Forelimb muscle (tissue), 1 donor: ENCODE measurements around the gene EXT2. TPM values are rescaled to one million over a fixed set of nuclear protein-coding genes. Genes with fewer than 3 reads are reported as not detected.

Experiments used
- DNase-seq: peaks from one replicate; pipeline ENCODE4 v3.0.0-alpha.2; 2013; ENCODE audit warnings: low read depth
- polyA plus RNA-seq: library from polyadenylated mRNA; unstranded; fragments of 120-200 nt; gene quantifications from one replicate; pipeline ENCODE4 v1.2.1, GENCODE V29; 2013; ENCODE audit not compliant: insufficient read length

EXT2 gene
- polyA plus RNA-seq, result 45.8 TPM

DNA sequence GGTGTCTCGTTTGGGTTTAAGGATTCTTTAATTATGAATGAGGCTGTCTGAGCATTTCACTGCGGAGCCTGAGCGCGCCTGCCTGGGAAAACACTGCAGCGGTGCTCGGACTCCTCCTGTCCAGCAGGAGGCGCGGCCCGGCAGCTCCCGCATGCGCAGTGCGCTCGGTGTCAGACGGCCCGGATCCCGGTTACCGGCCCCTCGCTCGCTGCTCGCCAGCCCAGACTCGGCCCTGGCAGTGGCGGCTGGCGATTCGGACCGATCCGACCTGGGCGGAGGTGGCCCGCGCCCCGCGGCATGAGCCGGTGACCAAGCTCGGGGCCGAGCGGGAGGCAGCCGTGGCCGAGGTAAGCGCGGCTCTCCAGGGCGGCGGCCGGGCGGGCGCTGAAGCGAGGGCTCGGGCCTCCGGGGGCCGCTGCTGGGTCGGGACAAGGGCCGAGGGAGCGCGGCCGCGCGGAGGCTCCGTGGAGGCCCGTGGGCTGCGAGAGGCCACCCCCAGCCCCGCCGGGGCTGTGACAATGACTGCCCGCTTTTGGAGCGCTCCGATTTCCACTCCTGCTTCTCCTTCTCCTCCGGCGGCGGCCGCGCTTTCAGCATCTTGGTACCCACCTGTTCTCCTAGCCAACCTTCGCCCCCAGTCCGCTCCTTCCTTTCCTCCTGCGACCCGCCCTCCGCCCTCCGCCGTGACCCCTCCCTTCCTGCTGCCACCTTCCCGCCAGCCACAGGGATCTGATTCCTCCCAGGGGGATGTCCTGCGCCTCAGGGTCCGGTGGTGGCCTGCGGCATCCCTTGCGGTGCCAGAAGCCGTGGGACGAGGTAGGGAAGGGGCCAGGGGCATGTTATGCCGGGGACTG is at the start of gene EXT2:
EXT2 (plus strand) TSS at position 173 of the 854 bp plus-strand sequence. CDS start 12,035 bp downstream, outside the sequence.
- DNase-seq, result peak; percentile 44

DNA sequence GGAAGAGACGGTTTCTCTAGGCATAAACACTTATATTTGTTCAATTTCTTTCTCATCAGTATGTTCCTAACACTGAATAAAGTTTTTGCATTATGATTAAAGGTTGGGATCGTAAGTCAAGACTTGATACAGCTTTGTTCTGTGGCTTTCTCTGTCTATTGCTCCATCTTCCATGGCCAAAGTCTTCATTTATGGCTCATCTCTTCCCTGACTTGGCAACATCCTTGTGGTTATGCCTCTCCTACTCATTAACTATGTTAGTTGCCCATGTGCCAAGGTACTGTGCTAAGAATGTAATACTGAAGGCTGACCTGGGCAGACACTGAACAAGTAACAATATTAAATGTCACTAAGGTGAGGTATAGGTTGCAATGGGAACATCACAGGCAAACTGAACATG is 49.3 kb upstream of the EXT2 start:
- no peak for DNase-seq

DNA sequence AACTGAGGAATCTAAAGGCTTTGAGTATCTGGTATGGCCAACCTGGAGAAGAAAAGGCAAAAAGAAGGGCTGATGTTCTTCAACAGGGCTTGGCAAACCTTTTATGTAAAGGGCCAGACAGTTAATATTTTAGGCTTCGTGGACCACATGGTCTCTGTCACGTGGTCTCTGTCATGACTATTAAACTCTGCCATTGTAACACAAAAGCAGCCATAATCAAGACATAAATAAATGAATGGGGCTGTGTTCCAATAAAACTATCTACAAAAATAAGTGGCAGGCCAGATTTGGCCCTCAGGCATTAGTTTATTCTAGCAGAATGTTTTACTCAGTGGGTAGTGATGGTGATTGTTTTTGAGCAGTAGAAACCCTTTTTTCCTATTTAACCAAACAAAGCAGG is 48.2 kb upstream of the EXT2 start:
- no peak for DNase-seq

DNA sequence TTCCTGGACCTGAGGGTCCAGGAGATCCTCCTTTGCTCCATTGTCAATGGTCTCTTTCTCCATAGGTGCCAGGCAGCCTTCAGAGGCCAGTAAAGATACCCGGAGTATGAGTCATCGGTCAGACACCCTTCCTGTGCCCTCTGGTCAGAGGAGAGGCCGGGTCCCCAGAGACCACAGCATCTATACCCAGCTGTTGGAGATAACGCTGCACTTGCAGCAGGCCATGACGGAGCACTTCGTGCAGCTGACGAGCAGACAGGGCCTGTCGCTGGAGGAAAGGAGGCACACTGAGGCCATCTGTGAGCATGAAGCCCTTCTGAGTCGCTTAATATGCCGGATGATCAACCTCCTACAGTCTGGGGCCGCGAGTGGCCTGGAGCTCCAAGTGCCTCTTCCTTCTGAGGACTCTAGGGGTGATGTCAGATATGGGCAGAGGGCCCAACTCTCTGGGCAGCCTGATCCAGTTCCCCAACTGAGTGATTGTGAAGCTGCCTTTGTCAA is 47.5 kb upstream of the EXT2 start, which contains the start of gene ACCSL:
ACCSL (plus strand) TSS at position 51 of the 501 bp plus-strand sequence; CDS start at position 107, 56 bp downstream.
- no peak for DNase-seq

DNA sequence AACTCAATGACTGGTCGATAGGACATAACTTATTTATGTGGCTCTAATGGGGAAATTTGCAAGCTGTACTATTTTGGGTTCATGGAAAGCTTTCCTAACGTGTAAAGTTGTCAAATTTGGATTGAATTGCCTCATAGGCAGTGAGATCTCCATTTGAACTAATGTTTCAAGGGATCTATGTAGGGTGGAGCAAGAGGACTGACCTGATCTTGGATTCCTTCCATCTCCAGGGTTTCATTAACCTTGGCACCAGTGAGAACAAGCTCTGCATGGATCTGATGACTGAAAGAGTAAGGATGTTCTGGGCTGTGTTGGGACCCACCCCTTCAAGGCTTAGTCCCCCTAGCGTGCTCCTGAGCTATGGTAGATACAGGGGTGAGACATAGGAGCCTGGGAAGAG is 45.6 kb upstream of the EXT2 start:
- DNase-seq, result no peak

DNA sequence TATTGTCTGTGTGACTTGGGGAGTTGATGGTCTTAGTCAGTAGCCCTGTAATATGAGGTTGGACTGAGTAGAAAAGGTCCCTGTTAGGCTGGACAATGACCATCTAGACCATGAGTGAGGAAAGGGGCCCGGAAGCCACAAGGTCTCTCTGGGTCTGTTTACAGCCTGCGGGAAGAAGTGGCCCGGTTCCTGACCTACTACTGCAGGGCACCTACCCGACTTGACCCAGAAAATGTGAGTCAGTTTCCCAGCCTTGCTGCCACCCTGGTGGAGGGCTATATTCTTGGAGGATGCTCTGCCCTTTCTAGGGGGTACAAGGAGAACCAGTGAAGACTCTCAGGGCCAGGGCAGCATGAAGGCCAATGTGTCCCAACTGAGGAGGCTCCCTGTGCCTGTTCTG is 44.3 kb upstream of the EXT2 start:
- no peak for DNase-seq

DNA sequence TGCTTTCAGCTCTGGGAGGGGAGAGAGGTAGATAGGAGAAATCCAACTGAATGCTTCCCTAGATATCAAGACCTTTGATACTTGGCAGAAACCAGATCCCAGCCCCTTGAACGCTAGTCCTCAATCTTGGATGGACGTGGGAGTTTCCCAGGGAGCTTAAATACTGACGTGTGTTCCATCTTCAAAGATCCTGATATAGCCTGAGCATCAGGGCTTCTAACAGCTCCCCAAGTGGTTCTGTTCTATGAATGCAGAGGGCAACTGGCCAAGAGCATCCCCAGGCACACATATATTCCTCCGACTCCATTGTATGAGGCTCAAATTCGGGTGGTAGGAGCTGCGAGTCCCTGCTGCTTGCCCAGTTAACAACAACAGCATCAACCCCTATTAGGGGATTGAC is 38.1 kb upstream of the EXT2 start:
- no peak for DNase-seq

DNA sequence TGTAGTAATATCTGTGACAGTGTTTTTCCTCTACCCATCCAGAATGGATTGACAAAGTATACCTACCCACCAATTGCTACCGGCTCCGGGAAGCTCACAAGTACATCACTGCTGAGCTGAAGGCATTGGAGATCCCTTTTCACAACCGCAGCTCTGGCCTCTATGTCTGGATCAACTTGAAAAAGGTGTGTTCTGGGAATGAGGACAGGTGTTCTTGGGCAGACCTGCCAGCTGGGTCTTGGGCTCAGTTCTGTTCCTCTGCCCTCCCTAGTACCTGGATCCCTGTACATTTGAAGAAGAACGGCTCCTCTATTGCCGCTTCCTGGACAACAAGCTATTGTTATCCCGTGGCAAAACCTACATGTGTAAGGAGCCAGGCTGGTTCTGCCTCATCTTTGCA is 37.2 kb upstream of the EXT2 start:
- DNase-seq, result no peak

DNA sequence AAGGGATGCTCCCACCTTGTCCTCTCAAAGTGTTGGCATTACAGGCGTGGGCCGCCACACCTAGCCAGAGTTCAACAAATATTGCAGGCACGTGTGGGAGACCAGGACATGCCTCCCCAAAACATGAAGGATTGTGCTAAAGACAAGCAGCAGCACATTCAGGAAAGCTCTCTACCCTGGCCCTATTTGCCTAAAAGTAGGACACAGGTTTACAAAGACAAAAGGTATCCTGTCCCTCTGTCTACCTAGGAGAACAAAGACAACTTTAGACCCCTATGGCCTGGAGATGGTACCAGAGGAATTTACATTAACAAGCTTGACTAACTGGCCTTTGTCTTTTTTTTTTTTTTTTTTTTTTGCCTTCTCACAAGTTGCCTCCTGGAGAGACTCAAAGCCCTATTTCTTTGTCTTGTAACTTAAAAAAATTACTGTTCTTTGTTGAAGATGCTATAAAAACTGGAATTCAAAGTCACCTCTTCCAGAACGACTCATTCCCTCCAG is 30.3 kb upstream of the EXT2 start:
- peak; percentile 1 for DNase-seq

DNA sequence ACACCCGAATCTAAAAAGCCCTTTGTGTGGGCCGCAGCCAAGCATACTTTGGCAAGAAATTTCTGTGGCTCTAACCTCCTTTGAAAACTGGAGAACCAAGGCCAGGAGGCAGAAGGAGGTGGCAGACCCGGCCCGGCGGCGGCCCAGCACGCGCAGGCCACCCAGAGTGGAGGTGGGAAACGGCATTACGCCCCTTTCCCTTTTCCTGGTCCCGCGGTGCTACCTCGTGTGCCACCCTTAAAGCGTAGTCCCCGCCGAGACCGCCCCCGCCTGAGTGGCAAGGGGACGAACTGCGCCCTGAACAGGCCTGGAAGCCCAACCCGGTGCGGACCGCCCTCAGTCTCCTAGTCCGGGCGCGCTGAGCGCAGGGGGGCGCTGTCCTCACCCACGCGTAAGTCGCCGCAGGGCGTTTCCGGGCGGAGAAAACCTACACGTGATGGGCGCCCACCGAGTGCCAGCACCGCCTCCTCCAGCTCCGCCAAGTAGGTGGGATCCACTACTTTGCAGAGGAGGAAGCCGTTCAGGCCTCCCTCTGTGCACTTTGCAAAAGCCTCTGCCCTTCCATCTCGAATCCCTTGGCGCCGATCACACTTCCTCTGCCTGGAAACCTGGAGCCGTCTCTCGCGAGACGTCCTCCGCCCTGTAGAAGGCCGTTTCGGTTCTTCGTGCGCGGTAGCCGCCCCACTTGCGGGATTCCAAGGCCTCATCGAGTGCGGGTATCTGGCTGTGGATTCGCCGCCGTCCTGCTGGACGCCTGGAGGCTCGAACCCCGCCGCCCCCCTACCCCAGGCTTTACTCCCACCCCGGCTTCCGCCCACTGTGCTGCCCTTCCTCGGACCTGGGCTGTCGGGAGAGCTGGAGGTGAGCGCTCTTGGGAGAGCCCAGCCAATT is 29.4 kb upstream of the EXT2 start, which contains the start of gene ACCS:
ACCS (plus strand) TSS at position 430 of the 891 bp plus-strand sequence. CDS start 1,358 bp downstream, outside the sequence.
- peak; percentile 84 for DNase-seq

DNA sequence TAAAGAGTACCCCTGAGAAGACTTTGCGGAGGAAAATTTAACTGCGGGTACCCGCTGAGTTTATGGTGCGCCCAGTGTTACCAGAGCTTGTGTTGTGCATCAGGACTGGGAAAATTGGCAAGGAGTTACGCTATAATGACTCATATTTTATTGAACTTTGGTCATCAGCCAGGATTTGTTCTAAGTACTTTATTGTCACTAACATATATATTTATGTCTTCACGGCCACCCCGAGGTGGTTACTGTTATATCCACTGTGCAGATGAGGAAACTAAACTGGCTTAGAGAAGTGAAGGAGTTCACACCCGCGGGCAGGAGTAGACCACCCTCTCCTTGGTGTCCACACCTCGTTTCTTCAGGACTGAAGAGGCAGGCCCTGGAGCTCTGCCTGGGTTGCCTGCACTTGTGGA is 28.7 kb upstream of the EXT2 start:
- peak; percentile 14 for DNase-seq

DNA sequence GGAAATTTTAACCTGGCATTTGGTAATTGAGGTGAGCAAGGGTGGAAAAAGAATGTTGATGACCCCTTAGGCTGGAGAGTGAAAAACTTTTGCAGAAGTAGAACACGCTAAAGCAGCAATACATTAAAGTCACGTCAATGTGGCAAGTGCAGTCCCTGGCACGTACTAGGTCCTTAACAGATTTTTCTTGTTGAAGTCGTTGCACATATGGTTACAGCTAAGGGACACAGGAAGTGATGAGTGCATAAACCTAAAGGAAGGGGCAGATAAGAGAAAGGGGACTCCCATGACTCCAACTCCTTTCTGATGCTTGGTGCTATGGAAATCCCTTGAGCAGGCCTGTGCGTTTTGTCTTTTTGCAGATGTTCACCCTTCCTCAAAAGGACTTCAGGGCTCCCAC is 28.2 kb upstream of the EXT2 start:
- no peak for DNase-seq

DNA sequence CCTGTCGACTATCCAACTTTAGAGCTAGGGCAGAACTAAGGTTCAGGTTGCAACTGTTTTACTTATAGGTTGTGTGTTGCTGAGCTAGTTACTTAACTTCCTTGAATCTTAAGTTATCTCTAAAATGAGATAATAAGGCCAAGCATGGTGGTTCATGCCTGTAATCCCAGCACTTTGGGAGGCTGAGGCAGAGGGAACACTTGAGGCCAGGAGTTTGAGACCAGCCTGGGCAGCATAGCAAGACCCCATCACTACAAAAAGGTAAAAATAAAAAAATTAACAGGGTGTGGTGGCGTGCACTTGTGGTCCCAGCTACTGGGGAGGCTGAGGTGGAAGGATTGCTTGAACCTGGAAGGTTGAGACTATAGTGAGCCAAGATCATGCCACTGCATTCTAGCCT is 27.3 kb upstream of the EXT2 start:
- no peak for DNase-seq

DNA sequence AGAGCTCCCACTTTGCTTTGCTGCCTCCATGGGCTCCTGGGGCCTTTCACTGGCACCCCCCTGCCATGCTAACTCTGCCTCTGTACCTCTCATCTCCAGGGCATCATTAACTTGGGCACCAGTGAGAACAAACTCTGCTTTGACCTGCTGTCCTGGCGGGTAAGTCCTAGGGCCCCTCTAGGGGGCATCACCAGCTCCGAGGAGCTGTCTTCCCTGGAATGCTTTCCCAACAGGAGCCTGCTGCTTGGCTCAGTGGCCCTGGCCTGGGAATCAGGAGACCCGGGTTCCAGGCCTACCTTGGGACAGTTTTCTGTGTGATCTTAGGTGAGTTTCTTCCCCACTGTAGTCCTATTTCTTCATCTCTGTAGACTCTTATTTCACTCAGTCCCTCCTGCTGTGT is 24.3 kb upstream of the EXT2 start:
- DNase-seq, result no peak

DNA sequence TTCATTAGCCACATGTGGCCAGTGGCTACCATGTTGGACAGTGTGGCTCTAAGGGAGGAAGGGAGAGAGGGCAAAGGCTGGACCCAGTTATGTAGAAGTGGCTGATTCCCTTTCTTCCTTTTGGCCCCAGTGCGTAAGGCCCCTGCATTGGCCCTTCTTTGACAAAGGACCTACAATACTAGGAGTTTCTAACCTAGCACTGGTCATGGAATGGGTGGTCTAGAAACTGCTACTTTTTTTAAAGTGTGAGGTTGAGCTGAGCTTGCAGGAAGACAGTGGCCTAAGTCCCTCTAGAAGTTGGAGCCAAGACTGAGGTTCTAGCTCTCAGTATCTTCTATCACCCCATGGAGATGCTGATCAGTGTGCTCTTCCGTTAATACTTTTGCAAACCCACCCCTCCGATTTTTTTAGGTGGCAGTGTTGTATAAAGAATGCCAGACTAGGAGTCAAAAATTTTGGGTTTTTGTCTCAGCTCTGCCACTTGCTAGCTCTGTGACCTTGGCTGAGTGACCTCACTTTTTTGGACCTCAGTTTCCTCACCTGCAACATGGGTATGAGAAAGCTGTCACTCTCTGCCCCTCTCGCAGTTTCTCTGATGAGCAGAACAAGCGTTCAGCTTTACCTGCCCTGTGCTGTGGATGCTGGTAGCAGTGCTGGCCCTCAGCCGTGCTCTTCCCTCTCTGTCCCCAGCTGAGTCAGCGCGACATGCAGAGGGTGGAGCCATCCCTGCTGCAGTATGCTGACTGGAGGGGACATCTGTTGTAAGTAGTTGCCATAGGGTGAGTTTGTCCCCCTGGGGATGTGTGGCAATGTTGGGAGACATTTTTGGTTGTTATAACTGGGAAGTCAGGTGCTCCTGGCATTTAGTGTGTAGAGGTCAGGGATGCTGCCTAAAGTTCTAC is 22.5 kb upstream of the EXT2 start:
- no peak for DNase-seq

DNA sequence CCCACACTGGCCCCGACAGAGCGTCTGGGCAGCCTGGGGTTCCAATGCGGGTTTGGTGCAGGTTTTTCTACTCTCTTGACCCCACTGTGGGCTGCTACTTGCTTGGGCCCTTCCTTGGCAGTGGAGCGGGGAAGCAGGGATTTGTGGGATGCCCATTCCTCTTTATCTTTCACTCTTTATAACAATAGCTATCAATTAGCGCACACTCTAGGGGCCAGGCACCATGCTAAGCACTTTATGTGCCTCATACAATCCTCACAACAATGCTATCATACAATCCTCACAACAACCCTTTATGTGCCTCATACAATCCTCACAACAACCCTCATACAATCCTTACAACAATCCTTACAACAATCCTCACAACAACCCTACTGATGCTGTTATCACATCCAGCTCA is 16.7 kb upstream of the EXT2 start:
- no peak for DNase-seq

DNA sequence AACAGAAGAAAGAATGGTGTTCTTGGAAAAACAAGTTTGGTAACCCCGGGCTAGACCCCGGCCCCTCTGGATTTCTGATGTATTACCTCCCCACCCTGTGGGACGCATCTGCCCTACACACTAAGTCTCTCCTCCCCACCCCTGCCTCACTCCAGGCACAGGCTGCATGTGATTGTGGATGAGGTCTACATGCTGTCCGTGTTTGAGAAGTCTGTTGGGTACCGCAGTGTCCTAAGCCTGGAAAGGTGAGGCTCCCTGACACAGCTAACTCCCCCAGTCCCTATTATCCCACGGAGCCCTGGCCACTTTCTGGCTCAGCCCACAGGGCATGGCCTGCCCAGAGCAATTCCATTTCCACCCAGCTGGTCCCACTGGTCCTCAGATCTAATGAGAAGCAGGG is 16.1 kb upstream of the EXT2 start:
- no peak for DNase-seq

DNA sequence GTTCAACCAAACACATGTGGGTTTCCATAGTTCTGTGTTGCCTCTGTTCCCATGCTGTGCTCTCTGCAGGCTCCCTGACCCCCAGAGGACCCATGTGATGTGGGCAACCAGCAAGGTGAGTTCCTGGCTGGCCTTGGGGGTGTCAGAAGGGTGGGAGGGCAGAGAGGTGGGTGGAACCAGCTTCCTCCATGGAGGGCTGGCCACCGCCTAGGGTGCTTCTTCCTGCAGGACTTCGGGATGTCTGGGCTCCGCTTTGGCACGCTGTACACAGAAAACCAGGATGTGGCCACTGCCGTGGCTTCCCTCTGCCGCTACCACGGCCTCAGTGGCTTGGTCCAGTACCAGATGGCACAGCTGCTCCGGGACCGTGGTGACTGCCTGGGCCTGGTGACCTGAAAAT is 14.5 kb upstream of the EXT2 start:
- no peak for DNase-seq

DNA sequence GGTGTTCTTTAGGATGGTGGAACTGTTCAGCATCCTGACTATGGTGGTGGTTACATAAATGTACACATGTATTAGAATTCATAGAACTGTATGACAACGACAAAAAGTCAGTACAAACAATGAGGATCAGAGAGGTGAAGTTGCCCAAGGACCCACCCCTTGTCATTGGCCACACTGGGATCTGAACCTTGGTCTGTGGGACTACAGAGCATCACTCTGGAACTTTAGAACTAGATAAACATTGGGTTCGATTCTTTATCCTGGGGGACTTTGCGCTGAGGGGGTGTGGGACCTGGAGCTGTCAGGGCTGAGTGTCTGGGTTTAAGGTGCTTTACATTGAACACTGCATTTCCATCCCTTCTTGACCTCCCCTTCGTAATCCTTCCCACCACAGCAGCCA is 12.8 kb upstream of the EXT2 start:
- DNase-seq, result no peak

DNA sequence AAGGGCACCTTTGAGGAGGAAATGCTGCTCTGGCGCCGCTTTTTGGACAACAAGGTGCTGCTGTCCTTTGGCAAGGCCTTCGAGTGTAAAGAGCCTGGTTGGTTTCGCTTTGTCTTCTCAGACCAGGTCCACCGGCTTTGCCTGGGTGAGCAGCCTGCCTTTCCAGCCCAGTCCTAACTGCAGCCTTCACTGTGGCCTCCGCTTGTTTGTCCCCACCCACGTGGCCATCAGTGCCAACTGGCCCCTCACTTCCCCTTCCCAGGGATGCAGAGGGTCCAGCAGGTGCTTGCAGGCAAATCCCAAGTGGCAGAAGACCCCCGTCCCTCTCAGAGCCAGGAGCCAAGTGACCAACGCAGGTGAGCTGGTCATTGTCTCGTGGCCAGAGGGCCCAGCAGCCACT is 12.0 kb upstream of the EXT2 start:
- DNase-seq, result no peak

DNA sequence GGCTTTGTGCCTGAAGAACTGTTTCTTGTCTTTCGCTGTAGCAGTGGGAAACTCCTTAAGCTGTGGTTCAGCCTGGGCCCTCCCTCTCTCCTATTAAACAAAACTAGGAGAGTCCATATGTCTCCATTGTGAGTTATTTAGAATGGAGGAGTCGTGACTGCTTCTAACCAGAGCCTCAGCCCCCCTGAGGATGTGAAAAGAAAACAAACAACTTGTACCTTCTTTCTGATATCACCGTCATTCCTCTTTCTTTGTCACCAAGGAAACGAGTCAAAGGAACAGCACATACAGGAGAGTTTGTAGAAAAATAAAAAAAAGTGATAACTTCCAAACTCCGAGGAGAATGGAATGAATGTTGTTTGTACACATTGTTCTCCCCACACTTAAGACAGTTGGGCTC is 11.6 kb upstream of the EXT2 start:
- DNase-seq, result no peak
